GM23338 (cell line): Measurements from ENCODE around the gene FTCDNL1. TPM values are rescaled to one million over a fixed set of nuclear protein-coding genes. Genes with fewer than 3 reads are reported as not detected.

Experiments
- ATAC-seq: fragments of 200-7000 bp; cut with Tn5 transposase; 3 replicates; pipeline ENCODE4 v1.9.1; 2020
- DNase-seq: peaks from one replicate; pipeline ENCODE4 v3.0.0-alpha.2; 2015; ENCODE audit warnings: low spot score
- H2AFZ ChIP-seq: fragments of 200-600 bp; sonication (generic); 2 replicates; pipeline ENCODE4 v1.8.0; 2016; ENCODE audit warnings: antibody characterized with exemption, mild to moderate bottlenecking, moderate library complexity
- H3F3A ChIP-seq: fragments of 200-600 bp; sonication (generic); replicated peaks from 2 replicates; pipeline ENCODE4 v1.8.0; 2017; ENCODE audit warnings: antibody characterized with exemption, mixed run types, low read depth
- H3K27ac ChIP-seq: fragments of 200-600 bp; sonication (generic); 2 replicates; pipeline ENCODE4 v1.6.1; 2016; ENCODE audit warnings: low read depth
- H3K27me3 ChIP-seq: fragments of 200-600 bp; sonication (generic); 2 replicates; pipeline ENCODE4 v1.8.0; 2016; ENCODE audit warnings: mild to moderate bottlenecking, mixed run types, moderate library complexity; ENCODE audit not compliant: insufficient read depth
- H3K36me3 ChIP-seq: fragments of 200-600 bp; sonication (generic); 2 replicates; pipeline ENCODE4 v1.8.0; 2016; ENCODE audit warnings: mild to moderate bottlenecking; ENCODE audit not compliant: insufficient read depth
- H3K4me1 ChIP-seq: fragments of 200-600 bp; sonication (generic); 2 replicates; pipeline ENCODE4 v1.8.0; 2016; ENCODE audit warnings: mild to moderate bottlenecking, moderate library complexity; ENCODE audit not compliant: insufficient read depth
- H3K4me2 ChIP-seq: fragments of 200-600 bp; sonication (generic); 2 replicates; pipeline ENCODE4 v1.7.1; 2017; ENCODE audit warnings: mixed run types
- H3K4me3 ChIP-seq: fragments of 200-600 bp; sonication (generic); 2 replicates; pipeline ENCODE4 v1.6.1; 2016; ENCODE audit warnings: mixed run types
- H3K79me2 ChIP-seq: fragments of 200-600 bp; sonication (generic); replicated peaks from 2 replicates; pipeline ENCODE4 v1.8.0; 2017; ENCODE audit warnings: mild to moderate bottlenecking; ENCODE audit not compliant: insufficient read depth
- H3K9me2 ChIP-seq: fragments of 200-600 bp; sonication (generic); 2 replicates; pipeline ENCODE4 v1.8.0; 2017; ENCODE audit not compliant: insufficient read depth
- H4K20me1 ChIP-seq: fragments of 200-600 bp; sonication (generic); replicated peaks from 2 replicates; pipeline ENCODE4 v1.8.0; 2017; ENCODE audit warnings: mild to moderate bottlenecking; ENCODE audit not compliant: insufficient read depth
- H3K27ac Mint-ChIP-seq: 2 replicates; pipeline ENCODE4 v1.8.0; 2020; ENCODE audit warnings: inconsistent platforms, mild to moderate bottlenecking, moderate library complexity, mixed read lengths
- H3K27me3 Mint-ChIP-seq: 3 replicates; pipeline ENCODE4 v1.8.0; 2022; ENCODE audit warnings: low read depth, mild to moderate bottlenecking, moderate library complexity, mixed read lengths, inconsistent platforms; ENCODE audit not compliant: insufficient read depth, poor library complexity
- H3K36me3 Mint-ChIP-seq: 3 replicates; pipeline ENCODE4 v1.8.0; 2021; ENCODE audit warnings: low read depth, mild to moderate bottlenecking, inconsistent platforms, moderate library complexity, mixed read lengths
- H3K4me1 Mint-ChIP-seq: 3 replicates; pipeline ENCODE4 v1.8.0; 2020; ENCODE audit warnings: mild to moderate bottlenecking, inconsistent platforms, mixed read lengths
- H3K4me3 Mint-ChIP-seq: 3 replicates; pipeline ENCODE4 v1.8.0; 2021; ENCODE audit warnings: moderate library complexity, mild to moderate bottlenecking, inconsistent platforms, mixed read lengths
- H3K9me3 Mint-ChIP-seq: 3 replicates; pipeline ENCODE4 v1.8.0; 2020; ENCODE audit warnings: moderate library complexity, mild to moderate bottlenecking, inconsistent platforms, mixed read lengths
- CREB1 ChIP-seq: fragments of 250-450 bp; sonication (Bioruptor Pico); IDR thresholded peaks from 2 replicates; pipeline ENCODE4 v1.5.0; 2020; ENCODE audit warnings: low read depth, mild to moderate bottlenecking, moderate library complexity
- EZH2 ChIP-seq: fragments of 200-600 bp; sonication (generic); IDR thresholded peaks from one replicate; pipeline ENCODE4 v1.8.0; 2017; ENCODE audit warnings: antibody characterized with exemption, mild to moderate bottlenecking, low read depth; ENCODE audit not compliant: unreplicated experiment
- EZH2phosphoT487 ChIP-seq: fragments of 200-600 bp; sonication (generic); IDR thresholded peaks from one replicate; pipeline ENCODE4 v1.8.1; 2018; ENCODE audit warnings: antibody characterized with exemption; ENCODE audit not compliant: unreplicated experiment
- JUNB ChIP-seq: IDR thresholded peaks from one replicate; pipeline ENCODE4 v1.6.1; 2016; ENCODE audit warnings: antibody characterized with exemption; ENCODE audit not compliant: unreplicated experiment
- NANOG ChIP-seq: IDR thresholded peaks from 2 replicates; pipeline ENCODE4 v1.6.1; 2016; ENCODE audit warnings: antibody characterized with exemption, borderline replicate concordance
- POLR2AphosphoS5 ChIP-seq: IDR thresholded peaks from 2 replicates; pipeline ENCODE4 v1.6.1; 2016; ENCODE audit warnings: antibody characterized with exemption, low read depth
- STAT1 ChIP-seq: IDR thresholded peaks from one replicate; pipeline ENCODE4 v1.6.1; 2016; ENCODE audit warnings: antibody characterized with exemption; ENCODE audit not compliant: unreplicated experiment
- ZNF114 ChIP-seq: fragments of 250-450 bp; sonication (Bioruptor Pico); IDR thresholded peaks from 2 replicates; pipeline ENCODE4 v1.5.0; 2020; ENCODE audit warnings: mild to moderate bottlenecking, moderate library complexity
- ZNF331 ChIP-seq: fragments of 250-450 bp; sonication (Bioruptor Pico); IDR thresholded peaks from 2 replicates; pipeline ENCODE4 v1.5.0; 2020; ENCODE audit warnings: low read depth, mild to moderate bottlenecking, moderate library complexity
- ZNF462 ChIP-seq: fragments of 250-450 bp; sonication (Bioruptor Pico); IDR thresholded peaks from 2 replicates; pipeline ENCODE4 v1.5.0; 2020; ENCODE audit warnings: mild to moderate bottlenecking, moderate library complexity
- polyA plus RNA-seq: library from polyadenylated mRNA; unstranded; fragments of >200 nt; fragmentation: Nextera tagmentation; extraction: Ambion mirVana; gene quantifications from 2 replicates; pipeline ENCODE4 v1.2.1, GENCODE V29; 2016
- total RNA-seq: library from RNA; depleted of rRNA; stranded (reverse); fragments of >200 nt; shearing (Covaris generic); gene quantifications from 2 replicates; pipeline ENCODE4 v1.2.3, GENCODE V29; 2014
- TF ChIP-seq, protein P1 (sequence below): IDR thresholded peaks from 2 replicates; pipeline ENCODE4 v1.6.1; 2016; ENCODE audit warnings: antibody characterized with exemption
- TF ChIP-seq, protein P2 (sequence below), 2 experiments: fragments of 200-600 bp in 1 of 2; sonication (generic) in 1 of 2; conservative IDR thresholded peaks; 2 replicates each; pipeline versions ENCODE4 v1.5.1 to v1.6.1; 2016 to 2017; ENCODE audit warnings: antibody characterized with exemption in 2 of 2, low read depth in 2 of 2, mild to moderate bottlenecking in 2 of 2, moderate library complexity in 1 of 2
- TF ChIP-seq, protein P3 (sequence below): IDR thresholded peaks from one replicate; pipeline ENCODE4 v1.6.1; 2018; ENCODE audit warnings: antibody characterized with exemption; ENCODE audit not compliant: unreplicated experiment

The FTCDNL1 gene
- total and polyA plus RNA-seq, 2 experiments from 2014 or later = 1.7 to 2.0 TPM

- Histone ChIP-seq H3F3A (no peaks in the 10 kb centered on the region), H2AFZ (0 out of 2 replicates have a peak overlapping the region, but pooled peaks have one; percentile 14), H3K27ac (no peak overlapping the region), H3K4me2 (no peak overlapping the region), H3K79me2 (no peaks in the 10 kb centered on the region), H3K36me3 (no peaks in the 10 kb centered on the region), H3K4me1 (no peaks in the 10 kb centered on the region), H4K20me1 (no peaks in the 10 kb centered on the region), H3K27me3 (no peaks in the 10 kb centered on the region), H3K9me2 (no peaks in the 10 kb centered on the region), H3K4me3 (no peak overlapping the region)
- ATAC-seq (no peak), DNase-seq (no peak)
- H3K4me1 Mint-ChIP-seq = peaks cover 9% of the 10 kb centered on the region; the same call in 2 of the 3 replicates
- no peak overlapping the region for H3K27ac Mint-ChIP-seq
- no peaks in the 10 kb centered on the region for H3K9me3 Mint-ChIP-seq
- no peaks in the 10 kb centered on the region for H3K36me3 Mint-ChIP-seq
- TF ChIP-seq, protein P1, sequence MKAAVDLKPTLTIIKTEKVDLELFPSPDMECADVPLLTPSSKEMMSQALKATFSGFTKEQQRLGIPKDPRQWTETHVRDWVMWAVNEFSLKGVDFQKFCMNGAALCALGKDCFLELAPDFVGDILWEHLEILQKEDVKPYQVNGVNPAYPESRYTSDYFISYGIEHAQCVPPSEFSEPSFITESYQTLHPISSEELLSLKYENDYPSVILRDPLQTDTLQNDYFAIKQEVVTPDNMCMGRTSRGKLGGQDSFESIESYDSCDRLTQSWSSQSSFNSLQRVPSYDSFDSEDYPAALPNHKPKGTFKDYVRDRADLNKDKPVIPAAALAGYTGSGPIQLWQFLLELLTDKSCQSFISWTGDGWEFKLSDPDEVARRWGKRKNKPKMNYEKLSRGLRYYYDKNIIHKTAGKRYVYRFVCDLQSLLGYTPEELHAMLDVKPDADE = no peak
- TF ChIP-seq, protein P2, sequence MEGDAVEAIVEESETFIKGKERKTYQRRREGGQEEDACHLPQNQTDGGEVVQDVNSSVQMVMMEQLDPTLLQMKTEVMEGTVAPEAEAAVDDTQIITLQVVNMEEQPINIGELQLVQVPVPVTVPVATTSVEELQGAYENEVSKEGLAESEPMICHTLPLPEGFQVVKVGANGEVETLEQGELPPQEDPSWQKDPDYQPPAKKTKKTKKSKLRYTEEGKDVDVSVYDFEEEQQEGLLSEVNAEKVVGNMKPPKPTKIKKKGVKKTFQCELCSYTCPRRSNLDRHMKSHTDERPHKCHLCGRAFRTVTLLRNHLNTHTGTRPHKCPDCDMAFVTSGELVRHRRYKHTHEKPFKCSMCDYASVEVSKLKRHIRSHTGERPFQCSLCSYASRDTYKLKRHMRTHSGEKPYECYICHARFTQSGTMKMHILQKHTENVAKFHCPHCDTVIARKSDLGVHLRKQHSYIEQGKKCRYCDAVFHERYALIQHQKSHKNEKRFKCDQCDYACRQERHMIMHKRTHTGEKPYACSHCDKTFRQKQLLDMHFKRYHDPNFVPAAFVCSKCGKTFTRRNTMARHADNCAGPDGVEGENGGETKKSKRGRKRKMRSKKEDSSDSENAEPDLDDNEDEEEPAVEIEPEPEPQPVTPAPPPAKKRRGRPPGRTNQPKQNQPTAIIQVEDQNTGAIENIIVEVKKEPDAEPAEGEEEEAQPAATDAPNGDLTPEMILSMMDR (conservative IDR thresholded peaks at IDR 0.05; ENCODE audit: low read depth in 2 of 2) = no peak
- TF ChIP-seq EZH2 (no peak), ZNF114 (CRISPR knock-in tag) (no peak), STAT1 (no peak), EZH2phosphoT487 (no peak), POLR2AphosphoS5 (no peak), NANOG (no peak), JUNB (no peak), ZNF462 (CRISPR knock-in tag) (no peak), ZNF331 (no peak), CREB1 (CRISPR knock-in tag) (no peak)
- TF ChIP-seq, protein P3, sequence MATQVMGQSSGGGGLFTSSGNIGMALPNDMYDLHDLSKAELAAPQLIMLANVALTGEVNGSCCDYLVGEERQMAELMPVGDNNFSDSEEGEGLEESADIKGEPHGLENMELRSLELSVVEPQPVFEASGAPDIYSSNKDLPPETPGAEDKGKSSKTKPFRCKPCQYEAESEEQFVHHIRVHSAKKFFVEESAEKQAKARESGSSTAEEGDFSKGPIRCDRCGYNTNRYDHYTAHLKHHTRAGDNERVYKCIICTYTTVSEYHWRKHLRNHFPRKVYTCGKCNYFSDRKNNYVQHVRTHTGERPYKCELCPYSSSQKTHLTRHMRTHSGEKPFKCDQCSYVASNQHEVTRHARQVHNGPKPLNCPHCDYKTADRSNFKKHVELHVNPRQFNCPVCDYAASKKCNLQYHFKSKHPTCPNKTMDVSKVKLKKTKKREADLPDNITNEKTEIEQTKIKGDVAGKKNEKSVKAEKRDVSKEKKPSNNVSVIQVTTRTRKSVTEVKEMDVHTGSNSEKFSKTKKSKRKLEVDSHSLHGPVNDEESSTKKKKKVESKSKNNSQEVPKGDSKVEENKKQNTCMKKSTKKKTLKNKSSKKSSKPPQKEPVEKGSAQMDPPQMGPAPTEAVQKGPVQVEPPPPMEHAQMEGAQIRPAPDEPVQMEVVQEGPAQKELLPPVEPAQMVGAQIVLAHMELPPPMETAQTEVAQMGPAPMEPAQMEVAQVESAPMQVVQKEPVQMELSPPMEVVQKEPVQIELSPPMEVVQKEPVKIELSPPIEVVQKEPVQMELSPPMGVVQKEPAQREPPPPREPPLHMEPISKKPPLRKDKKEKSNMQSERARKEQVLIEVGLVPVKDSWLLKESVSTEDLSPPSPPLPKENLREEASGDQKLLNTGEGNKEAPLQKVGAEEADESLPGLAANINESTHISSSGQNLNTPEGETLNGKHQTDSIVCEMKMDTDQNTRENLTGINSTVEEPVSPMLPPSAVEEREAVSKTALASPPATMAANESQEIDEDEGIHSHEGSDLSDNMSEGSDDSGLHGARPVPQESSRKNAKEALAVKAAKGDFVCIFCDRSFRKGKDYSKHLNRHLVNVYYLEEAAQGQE = no peak
- H3K4me3 Mint-ChIP-seq = no peak overlapping the region
- no peaks in the 10 kb centered on the region for H3K27me3 Mint-ChIP-seq
Observed at GRCh38 chr2:199830531-199830930, 20.5 kb downstream of the FTCDNL1 start.
